ENCODE data around the gene NECAB3.

NECAB3 gene

GRCh38 chr20:33669873-33670640 lies 4.2 kb downstream of the NECAB3 start:
- DNase-seq (ENCODE audit: low read depth in 1 of 2, low spot score in 1 of 2), result no peak
- no peak for TF ChIP-seq CTCF (IDR thresholded peaks at IDR 0.05; ENCODE audit: insufficient read depth, low read length)
- Histone ChIP-seq H3K27me3 (ENCODE audit: insufficient read depth, poor library complexity, severe bottlenecking) (no peaks in the 10 kb centered on the region), H3K27ac (replicated peaks) (no peak overlapping the region), H3K4me3 (replicated peaks; ENCODE audit: insufficient read depth, low read length) (no peak overlapping the region)

- no peak for DNase-seq (ENCODE audit: low read depth in 1 of 2, low spot score in 1 of 2)
- H3K27ac ChIP-seq (replicated peaks), result no peak overlapping the region
- TF ChIP-seq POLR2AphosphoS5 (IDR thresholded peaks at IDR 0.05; ENCODE audit: low read depth), result no peak
- no peak for TF ChIP-seq REST (IDR thresholded peaks at IDR 0.05; ENCODE audit: insufficient replicate concordance, low read depth)
- no peak for TF ChIP-seq CTCF (IDR thresholded peaks at IDR 0.05; ENCODE audit: insufficient read depth, low read length)
- no peak for TF ChIP-seq GABPA (IDR thresholded peaks at IDR 0.05; ENCODE audit: low read depth)
- TF ChIP-seq SPI1 (IDR thresholded peaks at IDR 0.05; ENCODE audit: borderline replicate concordance, low read depth), result no peak
- no peak overlapping the region for H3K4me3 ChIP-seq (replicated peaks; ENCODE audit: insufficient read depth, low read length)
- no peaks in the 10 kb centered on the region for H3K27me3 ChIP-seq (ENCODE audit: insufficient read depth, poor library complexity, severe bottlenecking)
Observed at GRCh38 chr20:33669224-33669623, 5.0 kb downstream of the NECAB3 start.

- no peak overlapping the region for H3K27ac ChIP-seq (replicated peaks)
- H3K4me3 ChIP-seq (replicated peaks; ENCODE audit: insufficient read depth, low read length), result no peak overlapping the region
- TF ChIP-seq POLR2AphosphoS5 (IDR thresholded peaks at IDR 0.05; ENCODE audit: low read depth) (no peak), CTCF (IDR thresholded peaks at IDR 0.05; ENCODE audit: insufficient read depth, low read length) (no peak), SPI1 (IDR thresholded peaks at IDR 0.05; ENCODE audit: borderline replicate concordance, low read depth) (no peak), GABPA (IDR thresholded peaks at IDR 0.05; ENCODE audit: low read depth) (no peak)
- H3K27me3 ChIP-seq (ENCODE audit: insufficient read depth, poor library complexity, severe bottlenecking), result no peaks in the 10 kb centered on the region
- no peak for DNase-seq (ENCODE audit: low read depth in 1 of 2, low spot score in 1 of 2)
Observed at GRCh38 chr20:33668466-33669155, 5.6 kb downstream of the NECAB3 start.

- H3K27ac ChIP-seq (replicated peaks), result 0 out of 2 replicates have a peak overlapping the region, but pooled peaks have one; percentile 2
- peak; percentile 55 to 75 for DNase-seq (ENCODE audit: low read depth in 1 of 2, low spot score in 1 of 2)
- no peaks in the 10 kb centered on the region for H3K27me3 ChIP-seq (ENCODE audit: insufficient read depth, poor library complexity, severe bottlenecking)
- no peak for TF ChIP-seq REST (IDR thresholded peaks at IDR 0.05; ENCODE audit: insufficient replicate concordance, low read depth)
- TF ChIP-seq CTCF (IDR thresholded peaks at IDR 0.05; ENCODE audit: insufficient read depth, low read length), result peak; percentile 77
- peak overlapping the region; percentile 45 for H3K4me3 ChIP-seq (replicated peaks; ENCODE audit: insufficient read depth, low read length)
Observed at GRCh38 chr20:33667676-33668465, 6.4 kb downstream of the NECAB3 start.

Data from HL-60 (cell line).